GM20000 (cell line): ENCODE results near the gene COL5A3.

Source experiments
- DNase-seq: peaks from one replicate; pipeline ENCODE4 v3.0.0; 2012; ENCODE audit warnings: low spot score
- CTCF ChIP-seq: IDR thresholded peaks from 2 replicates; pipeline ENCODE4 v1.5.1; 2012; ENCODE audit warnings: mild to moderate bottlenecking, control low read depth; ENCODE audit errors: extremely low read depth, missing control alignments

COL5A3 gene

DNA sequence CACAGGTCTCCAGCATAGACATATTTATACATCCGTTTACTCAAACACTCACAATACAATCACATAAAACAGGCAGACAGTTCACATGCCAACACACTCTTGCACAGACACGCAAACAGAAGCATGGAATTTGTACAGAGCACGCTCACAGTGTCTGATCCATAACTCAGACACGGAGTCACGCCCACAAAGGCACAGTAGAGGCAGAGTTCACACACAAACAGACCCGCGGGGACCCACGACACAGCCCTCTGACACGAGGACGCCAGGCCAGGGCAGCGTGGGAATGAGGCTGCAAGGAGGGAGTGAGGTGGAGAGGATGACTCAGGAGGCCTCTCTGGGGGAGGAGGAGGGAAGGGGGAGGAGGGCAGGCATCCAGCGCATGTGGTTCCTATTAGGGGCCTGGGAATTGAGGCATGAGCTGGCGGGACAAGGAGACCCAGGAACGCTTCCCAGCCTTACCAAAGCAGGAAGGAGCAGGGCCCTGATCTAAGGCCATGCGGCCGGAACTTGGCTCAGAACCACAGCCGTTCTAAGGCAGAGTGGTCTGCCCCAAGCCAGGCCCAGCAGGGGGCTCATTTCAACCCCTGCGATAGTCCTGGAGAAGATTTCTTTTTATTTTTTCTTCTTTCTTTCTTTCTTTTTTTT is 64.9 kb downstream of the COL5A3 start:
- TF ChIP-seq CTCF: no peak
- no peak for DNase-seq

GRCh38 chr19:9943744-9944143 is 66.6 kb downstream of the COL5A3 start:
- no peak for TF ChIP-seq CTCF
- DNase-seq: no peak

- no peak for DNase-seq
- no peak for TF ChIP-seq CTCF
Observed at GRCh38 chr19:9941671-9942070, 68.6 kb downstream of the COL5A3 start.

- DNase-seq: no peak
- TF ChIP-seq CTCF: no peak
Observed at GRCh38 chr19:9941231-9941630, 69.1 kb downstream of the COL5A3 start.

DNA sequence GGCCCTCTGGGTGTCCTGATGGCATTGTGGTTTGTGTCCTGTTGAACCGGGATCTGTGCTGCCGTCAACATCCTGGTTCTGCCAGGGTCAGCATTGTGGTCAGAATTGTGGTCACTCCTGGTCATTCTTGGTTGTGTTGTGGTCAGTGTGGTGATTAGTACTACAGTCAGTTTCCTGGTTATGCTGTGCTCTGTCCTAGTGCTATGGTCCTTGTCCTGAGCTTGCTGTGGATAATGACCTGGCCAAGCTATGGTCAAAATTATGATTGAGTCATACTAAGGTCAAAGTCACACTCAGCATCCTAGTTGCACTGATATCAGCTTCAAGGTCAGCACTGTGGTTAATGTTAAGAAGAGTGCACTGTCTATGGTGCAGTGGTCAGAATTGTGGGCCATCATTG is 69.5 kb downstream of the COL5A3 start:
- no peak for DNase-seq
- no peak for TF ChIP-seq CTCF

DNA sequence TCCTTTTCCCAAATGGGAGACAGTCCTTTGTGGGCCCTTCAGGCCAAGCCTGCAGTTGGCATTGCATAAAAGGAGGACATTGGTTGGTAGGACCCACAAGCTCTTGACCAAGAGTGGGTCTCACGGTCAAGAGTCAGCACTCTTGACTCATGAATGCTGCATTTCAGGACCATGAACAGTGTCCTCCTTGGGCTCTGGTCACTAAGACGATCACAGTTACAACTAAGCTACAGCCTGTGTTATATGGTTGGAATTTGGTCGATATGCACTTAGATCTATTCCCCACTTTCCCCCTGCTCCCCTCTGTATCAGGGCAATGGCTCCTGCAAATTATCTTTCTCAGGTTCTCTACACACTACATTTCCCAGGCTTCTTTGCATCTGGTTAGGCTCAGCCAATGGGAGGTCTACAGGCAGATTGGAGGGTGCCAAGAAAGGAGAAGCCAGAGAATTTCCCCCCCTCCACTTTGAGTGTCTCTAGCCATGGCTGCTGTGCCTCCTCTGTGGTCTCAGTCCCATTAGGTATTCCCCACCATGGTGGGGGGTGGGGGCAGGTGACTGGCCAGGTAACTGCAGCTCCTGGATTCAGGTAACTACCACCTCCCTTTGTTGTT is 70.9 kb downstream of the COL5A3 start:
- TF ChIP-seq CTCF: no peak

GRCh38 chr19:9937001-9937411 is 73.3 kb downstream of the COL5A3 start:
- no peak for TF ChIP-seq CTCF
- DNase-seq: no peak

More for the DNA sequence above, 70.9 kb downstream of the COL5A3 start:
- no peak for DNase-seq
